Chondrocyte (in vitro differentiated cells): Measurements from ENCODE around the gene TRIM38. TPM values are rescaled to one million over a fixed set of nuclear protein-coding genes. Genes with fewer than 3 reads are reported as not detected.
"Not testable (repeated sequence)": the region's sequence is repeated elsewhere in the genome, so short reads cannot be mapped to it uniquely, and the experiment has no call there.

ENCODE experiments used
- DNase-seq: peaks from one replicate; pipeline ENCODE4 v3.0.0; 2021; ENCODE audit warnings: mixed read lengths, low spot score
- H3K27ac Mint-ChIP-seq: one replicate; pipeline ENCODE4 v1.8.0; 2021; ENCODE audit warnings: mild to moderate bottlenecking, moderate library complexity, mixed read lengths; ENCODE audit not compliant: unreplicated experiment
- H3K27me3 Mint-ChIP-seq: 2 replicates; pipeline ENCODE4 v1.8.0; 2021; ENCODE audit warnings: low read depth, mixed read lengths
- H3K36me3 Mint-ChIP-seq: 2 replicates; pipeline ENCODE4 v1.8.0; 2021; ENCODE audit warnings: low read depth, mixed read lengths
- H3K4me1 Mint-ChIP-seq: 2 replicates; pipeline ENCODE4 v1.8.0; 2021; ENCODE audit warnings: low read depth, mild to moderate bottlenecking, mixed read lengths
- H3K4me3 Mint-ChIP-seq: one replicate; pipeline ENCODE4 v1.8.0; 2021; ENCODE audit warnings: mild to moderate bottlenecking, moderate library complexity, mixed read lengths; ENCODE audit not compliant: unreplicated experiment
- H3K9me3 Mint-ChIP-seq: 2 replicates; pipeline ENCODE4 v1.8.0; 2021; ENCODE audit warnings: low read depth, mixed read lengths
- total RNA-seq: library from RNA; stranded (reverse); gene quantifications from 3 replicates; pipeline ENCODE4 v1.2.1, GENCODE V29; 2021
- TF ChIP-seq, protein P1 (sequence below): fragments of 200-600 bp; sonication (generic); IDR thresholded peaks from 2 replicates; pipeline ENCODE4 v1.5.0; 2021; ENCODE audit warnings: antibody characterized with exemption, mild to moderate bottlenecking, moderate library complexity

Gene TRIM38
- total RNA-seq, 1 donor from 2014 or later = 7.1 TPM

DNA sequence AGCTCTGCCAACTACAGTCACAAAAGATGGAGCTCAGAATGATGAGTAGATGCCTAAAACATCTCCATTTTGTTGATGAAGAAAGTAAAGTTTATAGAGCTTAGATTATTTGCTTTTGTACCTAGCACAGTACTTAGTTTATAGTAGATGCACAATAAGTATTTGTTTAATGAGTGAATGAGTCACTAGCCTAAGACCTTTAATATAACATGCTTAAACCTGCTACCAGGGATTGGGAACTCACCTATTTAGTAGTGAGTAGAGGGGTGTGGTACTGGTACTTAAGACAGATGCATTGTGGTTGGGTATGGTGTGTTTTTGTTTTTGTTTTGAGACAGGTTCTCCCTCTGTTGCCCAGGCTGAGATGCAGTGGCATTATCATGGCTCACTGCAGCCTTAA lies 35.8 kb downstream of the TRIM38 start:
- H3K4me1 Mint-ChIP-seq = peaks cover 2% of the 10 kb centered on the region
- no peak for DNase-seq
- no peaks in the 10 kb centered on the region for H3K9me3 Mint-ChIP-seq
- peaks cover 6% of the 10 kb centered on the region for H3K36me3 Mint-ChIP-seq
- H3K27me3 Mint-ChIP-seq = no peaks in the 10 kb centered on the region
- H3K4me3 Mint-ChIP-seq = no peak overlapping the region
- TF ChIP-seq, protein P1, sequence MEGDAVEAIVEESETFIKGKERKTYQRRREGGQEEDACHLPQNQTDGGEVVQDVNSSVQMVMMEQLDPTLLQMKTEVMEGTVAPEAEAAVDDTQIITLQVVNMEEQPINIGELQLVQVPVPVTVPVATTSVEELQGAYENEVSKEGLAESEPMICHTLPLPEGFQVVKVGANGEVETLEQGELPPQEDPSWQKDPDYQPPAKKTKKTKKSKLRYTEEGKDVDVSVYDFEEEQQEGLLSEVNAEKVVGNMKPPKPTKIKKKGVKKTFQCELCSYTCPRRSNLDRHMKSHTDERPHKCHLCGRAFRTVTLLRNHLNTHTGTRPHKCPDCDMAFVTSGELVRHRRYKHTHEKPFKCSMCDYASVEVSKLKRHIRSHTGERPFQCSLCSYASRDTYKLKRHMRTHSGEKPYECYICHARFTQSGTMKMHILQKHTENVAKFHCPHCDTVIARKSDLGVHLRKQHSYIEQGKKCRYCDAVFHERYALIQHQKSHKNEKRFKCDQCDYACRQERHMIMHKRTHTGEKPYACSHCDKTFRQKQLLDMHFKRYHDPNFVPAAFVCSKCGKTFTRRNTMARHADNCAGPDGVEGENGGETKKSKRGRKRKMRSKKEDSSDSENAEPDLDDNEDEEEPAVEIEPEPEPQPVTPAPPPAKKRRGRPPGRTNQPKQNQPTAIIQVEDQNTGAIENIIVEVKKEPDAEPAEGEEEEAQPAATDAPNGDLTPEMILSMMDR = no peak
- no peak overlapping the region for H3K27ac Mint-ChIP-seq

GRCh38 chr6:25999225-25999624 lies 36.6 kb downstream of the TRIM38 start:
- not testable (repeated sequence) for DNase-seq, H3K27me3 Mint-ChIP-seq, H3K4me3 Mint-ChIP-seq, H3K27ac Mint-ChIP-seq, H3K9me3 Mint-ChIP-seq, H3K4me1 Mint-ChIP-seq, H3K36me3 Mint-ChIP-seq

- H3K36me3 Mint-ChIP-seq = peaks cover 6% of the 10 kb centered on the region
- no peak overlapping the region for H3K4me3 Mint-ChIP-seq
- H3K27me3 Mint-ChIP-seq = no peaks in the 10 kb centered on the region
- DNase-seq = no peak
- no peaks in the 10 kb centered on the region for H3K4me1 Mint-ChIP-seq
- TF ChIP-seq, protein P1 = no peak
- no peaks in the 10 kb centered on the region for H3K9me3 Mint-ChIP-seq
- H3K27ac Mint-ChIP-seq = no peak overlapping the region
Observed at GRCh38 chr6:26000366-26001144, 38.0 kb downstream of the TRIM38 start.

DNA sequence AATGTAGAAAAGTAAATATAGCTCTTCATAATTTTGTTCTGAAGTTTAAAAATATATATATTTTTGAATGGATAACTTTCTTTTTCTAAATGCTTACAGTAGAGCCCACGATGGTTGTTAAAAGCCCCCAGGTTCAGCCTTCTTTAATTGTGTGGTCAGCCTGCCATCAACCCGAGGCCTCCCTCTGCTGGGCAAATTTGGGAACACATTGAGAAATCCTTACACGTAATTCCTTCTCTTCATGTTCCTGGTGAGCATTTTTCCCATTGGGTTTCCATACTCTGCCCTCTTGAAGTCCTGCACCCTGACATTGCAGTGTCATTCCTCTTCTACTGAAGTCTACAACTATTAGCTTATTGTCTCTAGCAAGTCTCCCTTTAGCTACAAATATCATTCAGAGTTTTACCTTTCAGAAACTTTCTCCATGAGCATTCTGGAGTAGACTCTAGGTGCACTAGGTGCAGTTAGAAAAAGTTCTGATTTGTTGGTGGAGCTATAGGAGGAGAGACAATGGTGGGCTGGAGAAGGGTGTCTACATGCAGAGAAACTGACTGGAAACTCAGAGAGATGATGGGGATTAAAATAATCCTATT lies 40.6 kb downstream of the TRIM38 start:
- H3K27me3 Mint-ChIP-seq = no peaks in the 10 kb centered on the region
- H3K4me3 Mint-ChIP-seq = no peak overlapping the region
- TF ChIP-seq, protein P1 = peak; percentile 93
- DNase-seq = no peak
- no peaks in the 10 kb centered on the region for H3K4me1 Mint-ChIP-seq
- no peak overlapping the region for H3K27ac Mint-ChIP-seq
- peaks cover 3% of the 10 kb centered on the region for H3K36me3 Mint-ChIP-seq
- no peaks in the 10 kb centered on the region for H3K9me3 Mint-ChIP-seq

DNA sequence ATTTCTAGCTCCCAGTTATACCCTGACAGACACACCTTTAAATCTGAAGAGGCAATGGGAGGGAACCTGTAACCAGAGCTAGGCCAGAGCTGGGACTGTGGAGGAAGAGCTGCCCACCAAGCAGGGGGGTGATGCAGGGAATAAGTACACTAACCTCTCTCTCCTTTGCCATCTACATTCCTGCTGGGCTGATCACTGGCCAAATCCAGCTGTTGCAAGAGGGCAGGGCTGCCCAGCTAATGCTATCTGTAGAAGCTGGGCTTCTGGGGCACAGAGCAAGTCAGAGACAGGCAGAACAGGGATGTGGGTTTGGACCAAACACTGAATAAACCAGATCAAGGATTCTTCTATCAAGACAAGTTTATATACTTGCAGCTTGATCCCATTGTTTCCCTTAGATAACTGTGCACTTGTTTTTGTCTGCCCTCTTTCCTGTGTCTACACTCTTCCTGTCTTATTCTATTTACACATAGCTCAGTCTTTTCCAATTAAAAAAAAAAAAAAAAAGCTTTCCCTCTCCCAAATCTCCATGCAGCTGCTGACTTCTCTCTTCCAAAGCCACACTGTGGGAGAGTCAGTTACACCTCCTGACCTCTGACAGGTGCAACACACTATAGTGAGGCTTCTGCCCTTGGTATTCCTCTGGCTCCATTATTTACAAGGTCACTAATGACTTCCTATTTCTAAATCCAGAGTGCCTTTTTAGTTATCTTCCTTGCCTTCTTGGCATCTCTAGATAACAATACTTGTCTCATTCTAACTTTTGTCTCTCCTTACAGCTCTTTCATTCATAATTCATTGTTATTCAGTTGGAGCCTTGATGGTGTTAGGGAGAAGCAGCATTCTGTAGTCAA lies 43.7 kb downstream of the TRIM38 start:
- TF ChIP-seq, protein P1 = no peak
- no peaks in the 10 kb centered on the region for H3K9me3 Mint-ChIP-seq
- no peaks in the 10 kb centered on the region for H3K27me3 Mint-ChIP-seq
- no peak overlapping the region for H3K4me3 Mint-ChIP-seq
- H3K27ac Mint-ChIP-seq = no peak overlapping the region
- no peak for DNase-seq
- no peaks in the 10 kb centered on the region for H3K36me3 Mint-ChIP-seq
- no peaks in the 10 kb centered on the region for H3K4me1 Mint-ChIP-seq

DNA sequence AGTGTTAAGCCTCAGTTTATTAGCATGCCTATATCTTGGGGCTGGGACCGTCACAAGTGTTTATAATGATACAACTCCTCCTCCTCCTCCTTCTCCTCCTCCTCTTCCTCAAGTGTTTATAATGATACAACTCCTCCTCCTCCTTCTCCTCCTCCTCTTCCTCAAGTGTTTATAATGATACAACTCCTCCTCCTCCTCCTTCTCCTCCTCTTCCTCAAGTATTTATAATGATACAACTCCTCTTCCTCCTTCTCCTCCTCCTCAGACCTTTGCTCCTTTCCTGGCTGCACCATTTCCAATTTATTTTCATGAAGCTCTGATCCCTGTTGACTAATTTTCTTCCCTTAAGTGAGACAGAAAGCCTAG lies 44.3 kb downstream of the TRIM38 start:
- DNase-seq, H3K27ac Mint-ChIP-seq, H3K4me3 Mint-ChIP-seq, H3K4me1 Mint-ChIP-seq, H3K27me3 Mint-ChIP-seq, H3K9me3 Mint-ChIP-seq, H3K36me3 Mint-ChIP-seq: not testable (repeated sequence)
